Skeletal muscle satellite cell (primary cell): ENCODE results near the gene CMSS1.

Experiments used
- H3K27me3 ChIP-seq: 2 replicates; pipeline ENCODE4 v1.7.0; 2013; ENCODE audit warnings: low read length; ENCODE audit not compliant: control insufficient read depth, insufficient read depth
- H3K36me3 ChIP-seq: 2 replicates; pipeline ENCODE4 v1.7.0; 2013; ENCODE audit warnings: mild to moderate bottlenecking, control low read depth, low read length; ENCODE audit not compliant: insufficient read depth
- H3K4me1 ChIP-seq: 2 replicates; pipeline ENCODE4 v1.7.0; 2013; ENCODE audit warnings: low read length; ENCODE audit not compliant: control insufficient read depth, insufficient read depth
- H3K4me2 ChIP-seq: 2 replicates; pipeline ENCODE4 v1.7.0; 2013; ENCODE audit warnings: mild to moderate bottlenecking, low read length
- H3K4me3 ChIP-seq: 2 replicates; pipeline ENCODE4 v1.7.0; 2013; ENCODE audit warnings: low read length
- H3K9ac ChIP-seq: 2 replicates; pipeline ENCODE4 v1.7.0; 2013; ENCODE audit warnings: mild to moderate bottlenecking, low read depth, low read length, moderate library complexity
- H3K9me3 ChIP-seq: replicated peaks from 2 replicates; pipeline ENCODE4 v1.7.0; 2013; ENCODE audit warnings: mild to moderate bottlenecking, control low read depth, low read length

Gene CMSS1

GRCh38 chr3:100103558-100104441 lies 286.1 kb downstream of the CMSS1 start:
- Histone ChIP-seq H3K4me1 (peaks cover 8% of the 10 kb centered on the region), H3K27me3 (no peaks in the 10 kb centered on the region), H3K9ac (no peak overlapping the region), H3K4me2 (no peak overlapping the region), H3K4me3 (no peak overlapping the region), H3K9me3 (no peaks in the 10 kb centered on the region), H3K36me3 (no peaks in the 10 kb centered on the region)

- Histone ChIP-seq H3K9ac (no peak overlapping the region), H3K9me3 (no peaks in the 10 kb centered on the region), H3K4me2 (no peak overlapping the region), H3K36me3 (no peaks in the 10 kb centered on the region), H3K4me3 (no peak overlapping the region), H3K4me1 (peaks cover 8% of the 10 kb centered on the region), H3K27me3 (no peaks in the 10 kb centered on the region)
These were observed 286.8 kb downstream of the CMSS1 start for GRCh38 chr3:100104442-100104798.

GRCh38 chr3:100104817-100105413 lies 287.3 kb downstream of the CMSS1 start:
- Histone ChIP-seq H3K36me3 (no peaks in the 10 kb centered on the region), H3K27me3 (no peaks in the 10 kb centered on the region), H3K4me1 (peaks cover 8% of the 10 kb centered on the region), H3K4me3 (no peak overlapping the region), H3K9me3 (no peaks in the 10 kb centered on the region), H3K9ac (no peak overlapping the region), H3K4me2 (no peak overlapping the region)

- Histone ChIP-seq H3K9ac (no peak overlapping the region), H3K9me3 (no peaks in the 10 kb centered on the region), H3K36me3 (no peaks in the 10 kb centered on the region), H3K4me2 (no peak overlapping the region), H3K27me3 (no peaks in the 10 kb centered on the region), H3K4me1 (peaks cover 8% of the 10 kb centered on the region), H3K4me3 (no peak overlapping the region)
These were observed 287.8 kb downstream of the CMSS1 start for GRCh38 chr3:100105501-100105900.

GRCh38 chr3:100106094-100106493 lies 288.4 kb downstream of the CMSS1 start:
- Histone ChIP-seq H3K4me2 (no peak overlapping the region), H3K36me3 (no peaks in the 10 kb centered on the region), H3K4me3 (no peak overlapping the region), H3K27me3 (no peaks in the 10 kb centered on the region), H3K4me1 (peaks cover 8% of the 10 kb centered on the region), H3K9me3 (no peaks in the 10 kb centered on the region), H3K9ac (no peak overlapping the region)

GRCh38 chr3:100106531-100107141 lies 289.0 kb downstream of the CMSS1 start:
- Histone ChIP-seq H3K4me1 (peaks cover 8% of the 10 kb centered on the region), H3K4me2 (no peak overlapping the region), H3K27me3 (no peaks in the 10 kb centered on the region), H3K4me3 (no peak overlapping the region), H3K36me3 (no peaks in the 10 kb centered on the region), H3K9me3 (no peaks in the 10 kb centered on the region), H3K9ac (no peak overlapping the region)

GRCh38 chr3:100107221-100107814 lies 289.7 kb downstream of the CMSS1 start:
- H3K9me3 ChIP-seq: no peaks in the 10 kb centered on the region

GRCh38 chr3:100108464-100109079 lies 290.9 kb downstream of the CMSS1 start:
- H3K9ac ChIP-seq: no peak overlapping the region
- peaks cover 8% of the 10 kb centered on the region for H3K4me1 ChIP-seq

More at GRCh38 chr3:100107221-100107814, 289.7 kb downstream of the CMSS1 start:
- H3K27me3 ChIP-seq: no peaks in the 10 kb centered on the region
- H3K4me3 ChIP-seq: no peak overlapping the region
- no peak overlapping the region for H3K4me2 ChIP-seq
- no peak overlapping the region for H3K9ac ChIP-seq
- H3K36me3 ChIP-seq: no peaks in the 10 kb centered on the region
- peaks cover 8% of the 10 kb centered on the region for H3K4me1 ChIP-seq

GRCh38 chr3:100110162-100110561 lies 292.5 kb downstream of the CMSS1 start:
- Histone ChIP-seq H3K9ac (no peak overlapping the region), H3K36me3 (no peaks in the 10 kb centered on the region), H3K4me3 (no peak overlapping the region), H3K4me1 (no peaks in the 10 kb centered on the region), H3K4me2 (no peak overlapping the region), H3K9me3 (no peaks in the 10 kb centered on the region), H3K27me3 (no peaks in the 10 kb centered on the region)

More at GRCh38 chr3:100108464-100109079, 290.9 kb downstream of the CMSS1 start:
- no peak overlapping the region for H3K4me2 ChIP-seq
- H3K36me3 ChIP-seq: no peaks in the 10 kb centered on the region
- H3K4me3 ChIP-seq: no peak overlapping the region
- H3K27me3 ChIP-seq: no peaks in the 10 kb centered on the region
- H3K9me3 ChIP-seq: no peaks in the 10 kb centered on the region

- H3K4me3 ChIP-seq: no peak overlapping the region
- no peaks in the 10 kb centered on the region for H3K9me3 ChIP-seq
- no peaks in the 10 kb centered on the region for H3K27me3 ChIP-seq
- H3K4me2 ChIP-seq: no peak overlapping the region
- H3K9ac ChIP-seq: no peak overlapping the region
- no peaks in the 10 kb centered on the region for H3K4me1 ChIP-seq
- no peaks in the 10 kb centered on the region for H3K36me3 ChIP-seq
These were observed 294.1 kb downstream of the CMSS1 start for GRCh38 chr3:100111728-100112127.
